Measurements from ENCODE around the gene FBXL16.
A peak's percentile ranks its signal among the peaks of the same experiment; 100 is the strongest.

Gene FBXL16

DNA sequence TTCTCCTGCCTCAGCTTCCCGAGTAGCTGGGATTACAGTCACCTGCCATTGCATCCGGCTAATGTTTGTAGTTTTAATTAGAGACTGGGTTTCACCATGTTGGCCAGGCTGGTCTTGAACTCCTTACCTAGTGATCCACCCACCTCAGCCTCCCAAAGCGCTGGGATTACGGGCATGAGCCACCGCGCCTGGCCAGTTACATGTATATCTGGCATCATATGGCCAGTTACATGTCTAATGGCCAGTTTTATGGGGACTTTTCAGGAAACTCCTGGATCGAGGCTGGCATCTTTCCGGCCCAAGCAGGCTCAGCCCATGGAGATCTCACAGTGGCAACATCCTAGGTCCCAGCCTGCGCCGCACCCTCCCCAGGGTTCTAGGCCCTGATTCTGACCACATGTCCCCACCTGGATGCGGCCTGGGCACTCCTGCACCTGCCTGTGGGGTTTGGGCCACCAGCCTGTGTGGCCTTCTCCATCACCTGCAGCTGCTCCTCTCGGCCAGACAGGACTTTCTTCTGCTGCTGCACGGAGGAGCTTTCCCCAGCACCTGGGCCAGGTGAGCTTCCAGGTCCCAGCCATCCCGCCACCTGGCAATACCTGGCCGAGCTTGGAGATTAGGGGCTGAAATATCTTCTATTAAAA lies 36.5 kb upstream of the FBXL16 start:
- no peak overlapping the region for H3K27ac ChIP-seq (replicated peaks)

DNA sequence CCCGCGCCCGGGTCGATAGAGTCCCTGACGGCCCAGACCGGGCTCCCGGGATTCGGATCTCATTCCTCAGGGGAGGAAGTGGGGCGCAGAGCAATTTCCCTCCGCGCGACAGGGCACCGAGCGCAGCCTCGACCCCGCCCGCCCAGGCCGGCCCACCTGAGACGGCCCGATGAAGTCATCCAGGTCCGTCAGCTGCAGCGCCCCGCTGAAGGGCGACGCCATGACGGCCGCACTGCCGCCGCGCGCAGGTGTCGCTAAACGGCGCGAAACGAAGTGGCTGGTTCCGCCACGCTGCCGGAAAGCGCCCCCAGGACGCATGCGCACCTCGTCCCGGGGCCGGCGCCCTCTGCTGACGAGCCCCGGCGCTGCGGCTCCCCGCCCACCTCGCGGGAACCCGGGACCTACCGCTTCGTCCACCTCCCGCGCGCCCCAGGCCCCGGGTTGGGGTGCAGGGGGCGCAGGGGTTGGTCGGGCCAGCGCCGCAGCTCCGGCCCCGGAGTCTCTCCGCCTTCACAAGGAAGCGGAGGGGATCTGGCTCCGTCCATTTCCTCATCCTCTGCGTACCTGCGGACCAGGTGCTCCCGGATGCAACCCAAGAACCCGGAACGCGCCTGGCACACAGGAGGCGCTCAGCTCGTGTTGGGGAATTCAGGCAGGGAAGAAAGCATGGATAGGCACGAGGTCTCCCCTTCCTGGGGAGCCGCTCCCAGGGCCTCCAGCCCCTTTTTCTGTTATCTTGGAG lies 35.3 kb upstream of the FBXL16 start, which contains the start of gene CIAO3:
CIAO3 (minus strand) TSS at position 234 of the 742 bp plus-strand sequence; CDS start at position 222, 12 bp downstream.
- Histone ChIP-seq H3K4me3 (replicated peaks; ENCODE audit: insufficient read depth, low read length) (peak within 1 kb of the TSS; percentile 99), H3K27me3 (ENCODE audit: insufficient read depth, poor library complexity, severe bottlenecking) (no peaks in the 10 kb centered on the region), H3K27ac (replicated peaks) (peak within 1 kb of the TSS; percentile 73)
- DNase-seq (ENCODE audit: low read depth in 1 of 2, low spot score in 1 of 2), result peak; percentile 86 to 89
- TF ChIP-seq, protein P1, sequence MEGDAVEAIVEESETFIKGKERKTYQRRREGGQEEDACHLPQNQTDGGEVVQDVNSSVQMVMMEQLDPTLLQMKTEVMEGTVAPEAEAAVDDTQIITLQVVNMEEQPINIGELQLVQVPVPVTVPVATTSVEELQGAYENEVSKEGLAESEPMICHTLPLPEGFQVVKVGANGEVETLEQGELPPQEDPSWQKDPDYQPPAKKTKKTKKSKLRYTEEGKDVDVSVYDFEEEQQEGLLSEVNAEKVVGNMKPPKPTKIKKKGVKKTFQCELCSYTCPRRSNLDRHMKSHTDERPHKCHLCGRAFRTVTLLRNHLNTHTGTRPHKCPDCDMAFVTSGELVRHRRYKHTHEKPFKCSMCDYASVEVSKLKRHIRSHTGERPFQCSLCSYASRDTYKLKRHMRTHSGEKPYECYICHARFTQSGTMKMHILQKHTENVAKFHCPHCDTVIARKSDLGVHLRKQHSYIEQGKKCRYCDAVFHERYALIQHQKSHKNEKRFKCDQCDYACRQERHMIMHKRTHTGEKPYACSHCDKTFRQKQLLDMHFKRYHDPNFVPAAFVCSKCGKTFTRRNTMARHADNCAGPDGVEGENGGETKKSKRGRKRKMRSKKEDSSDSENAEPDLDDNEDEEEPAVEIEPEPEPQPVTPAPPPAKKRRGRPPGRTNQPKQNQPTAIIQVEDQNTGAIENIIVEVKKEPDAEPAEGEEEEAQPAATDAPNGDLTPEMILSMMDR (IDR thresholded peaks at IDR 0.05; ENCODE audit: insufficient read depth, low read length), result peak; percentile 86
- TF ChIP-seq SPI1 (IDR thresholded peaks at IDR 0.05; ENCODE audit: borderline replicate concordance, low read depth), result no peak
- TF ChIP-seq, protein P2, sequence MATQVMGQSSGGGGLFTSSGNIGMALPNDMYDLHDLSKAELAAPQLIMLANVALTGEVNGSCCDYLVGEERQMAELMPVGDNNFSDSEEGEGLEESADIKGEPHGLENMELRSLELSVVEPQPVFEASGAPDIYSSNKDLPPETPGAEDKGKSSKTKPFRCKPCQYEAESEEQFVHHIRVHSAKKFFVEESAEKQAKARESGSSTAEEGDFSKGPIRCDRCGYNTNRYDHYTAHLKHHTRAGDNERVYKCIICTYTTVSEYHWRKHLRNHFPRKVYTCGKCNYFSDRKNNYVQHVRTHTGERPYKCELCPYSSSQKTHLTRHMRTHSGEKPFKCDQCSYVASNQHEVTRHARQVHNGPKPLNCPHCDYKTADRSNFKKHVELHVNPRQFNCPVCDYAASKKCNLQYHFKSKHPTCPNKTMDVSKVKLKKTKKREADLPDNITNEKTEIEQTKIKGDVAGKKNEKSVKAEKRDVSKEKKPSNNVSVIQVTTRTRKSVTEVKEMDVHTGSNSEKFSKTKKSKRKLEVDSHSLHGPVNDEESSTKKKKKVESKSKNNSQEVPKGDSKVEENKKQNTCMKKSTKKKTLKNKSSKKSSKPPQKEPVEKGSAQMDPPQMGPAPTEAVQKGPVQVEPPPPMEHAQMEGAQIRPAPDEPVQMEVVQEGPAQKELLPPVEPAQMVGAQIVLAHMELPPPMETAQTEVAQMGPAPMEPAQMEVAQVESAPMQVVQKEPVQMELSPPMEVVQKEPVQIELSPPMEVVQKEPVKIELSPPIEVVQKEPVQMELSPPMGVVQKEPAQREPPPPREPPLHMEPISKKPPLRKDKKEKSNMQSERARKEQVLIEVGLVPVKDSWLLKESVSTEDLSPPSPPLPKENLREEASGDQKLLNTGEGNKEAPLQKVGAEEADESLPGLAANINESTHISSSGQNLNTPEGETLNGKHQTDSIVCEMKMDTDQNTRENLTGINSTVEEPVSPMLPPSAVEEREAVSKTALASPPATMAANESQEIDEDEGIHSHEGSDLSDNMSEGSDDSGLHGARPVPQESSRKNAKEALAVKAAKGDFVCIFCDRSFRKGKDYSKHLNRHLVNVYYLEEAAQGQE (IDR thresholded peaks at IDR 0.05; ENCODE audit: insufficient replicate concordance, low read depth), result peak; percentile 35
- peak; percentile 99 for TF ChIP-seq POLR2AphosphoS5 (IDR thresholded peaks at IDR 0.05; ENCODE audit: low read depth)
- TF ChIP-seq GABPA (IDR thresholded peaks at IDR 0.05; ENCODE audit: low read depth), result no peak

More for the DNA sequence above, 36.5 kb upstream of the FBXL16 start:
- DNase-seq (ENCODE audit: low read depth in 1 of 2, low spot score in 1 of 2), result no peak
- Histone ChIP-seq H3K4me3 (replicated peaks; ENCODE audit: insufficient read depth, low read length) (no peak overlapping the region), H3K27me3 (ENCODE audit: insufficient read depth, poor library complexity, severe bottlenecking) (no peaks in the 10 kb centered on the region)
- TF ChIP-seq, protein P1 (IDR thresholded peaks at IDR 0.05; ENCODE audit: insufficient read depth, low read length), result no peak
- TF ChIP-seq SPI1 (IDR thresholded peaks at IDR 0.05; ENCODE audit: borderline replicate concordance, low read depth) (no peak), GABPA (IDR thresholded peaks at IDR 0.05; ENCODE audit: low read depth) (no peak), POLR2AphosphoS5 (IDR thresholded peaks at IDR 0.05; ENCODE audit: low read depth) (no peak)
- TF ChIP-seq, protein P2 (IDR thresholded peaks at IDR 0.05; ENCODE audit: insufficient replicate concordance, low read depth), result no peak

DNA sequence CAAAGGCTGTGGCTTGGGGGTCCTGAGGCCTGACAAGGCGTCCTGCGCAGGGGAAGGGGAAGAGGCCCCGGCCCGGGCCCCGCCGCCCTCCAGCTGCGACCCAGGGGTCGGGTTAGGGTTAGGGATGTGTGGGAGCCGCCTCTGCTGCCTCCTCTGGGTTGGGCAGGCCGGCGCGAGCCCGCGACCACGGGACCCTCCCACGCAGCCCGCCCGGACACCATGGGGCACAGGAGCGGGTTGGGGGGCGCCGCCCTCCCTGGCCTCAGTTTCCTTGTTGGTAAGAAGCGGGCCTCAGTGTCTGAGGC lies 34.8 kb upstream of the FBXL16 start:
- Histone ChIP-seq H3K4me3 (replicated peaks; ENCODE audit: insufficient read depth, low read length) (peak overlapping the region; percentile 99), H3K27ac (replicated peaks) (peak overlapping the region; percentile 73), H3K27me3 (ENCODE audit: insufficient read depth, poor library complexity, severe bottlenecking) (no peaks in the 10 kb centered on the region)
- no peak for DNase-seq (ENCODE audit: low read depth in 1 of 2, low spot score in 1 of 2)
- TF ChIP-seq POLR2AphosphoS5 (IDR thresholded peaks at IDR 0.05; ENCODE audit: low read depth), result no peak
- TF ChIP-seq GABPA (IDR thresholded peaks at IDR 0.05; ENCODE audit: low read depth), result no peak
- TF ChIP-seq, protein P1 (IDR thresholded peaks at IDR 0.05; ENCODE audit: insufficient read depth, low read length), result no peak
- TF ChIP-seq, protein P2 (IDR thresholded peaks at IDR 0.05; ENCODE audit: insufficient replicate concordance, low read depth), result no peak

Measured in HL-60 (cell line).